Measurements from ENCODE around the gene SLC66A1. TPM values are rescaled to one million over a fixed set of nuclear protein-coding genes. Genes with fewer than 3 reads are reported as not detected.

Gene SLC66A1
- polyA plus RNA-seq, 6 donors from 2014 or later: 5.6 to 8.8 (median 6.3) TPM; not detected in 1

- H3K27me3 Mint-ChIP-seq: no peaks in the 10 kb centered on the region
- DNase-seq (no peak), ATAC-seq (ENCODE audit: low read depth in 2 of 2) (no peak)
- H3K4me1 Mint-ChIP-seq: peaks cover 10 to 17% (median 14%) of the 10 kb centered on the region in 3 donors
- no peak overlapping the region for H3K27ac Mint-ChIP-seq
- H3K9me3 Mint-ChIP-seq: no peaks in the 10 kb centered on the region
- H3K36me3 Mint-ChIP-seq: peaks cover 0 to 12% of the 10 kb centered on the region in 2 donors
- peak overlapping the region in 1 of 8 donors; percentile 58 for H3K4me3 Mint-ChIP-seq
Observed at GRCh38 chr1:19322481-19322880, 10.4 kb downstream of the SLC66A1 start.

GRCh38 chr1:19323987-19324664 is 12.0 kb downstream of the SLC66A1 start:
- H3K27me3 Mint-ChIP-seq: no peaks in the 10 kb centered on the region
- ATAC-seq (ENCODE audit: low read depth in 2 of 2) (no peak), DNase-seq (no peak)
- peaks cover 4 to 8% (median 5%) of the 10 kb centered on the region in 3 donors for H3K4me1 Mint-ChIP-seq
- no peak overlapping the region for H3K4me3 Mint-ChIP-seq
- H3K36me3 Mint-ChIP-seq: peaks cover 0 to 19% of the 10 kb centered on the region in 2 donors
- H3K9me3 Mint-ChIP-seq: no peaks in the 10 kb centered on the region
- H3K27ac Mint-ChIP-seq: peak overlapping the region in 1 of 6 donors; percentile 83

GRCh38 chr1:19324665-19324990 is 12.5 kb downstream of the SLC66A1 start:
- Mint-ChIP-seq H3K4me1 (peaks cover 0 to 10% (median 5%) of the 10 kb centered on the region in 3 donors), H3K27me3 (no peaks in the 10 kb centered on the region), H3K27ac (peak overlapping the region in 1 of 6 donors; percentile 83), H3K4me3 (no peak overlapping the region), H3K9me3 (no peaks in the 10 kb centered on the region), H3K36me3 (peaks cover 0 to 19% of the 10 kb centered on the region in 2 donors)
- DNase-seq (no peak), ATAC-seq (ENCODE audit: low read depth in 2 of 2) (no peak)

GRCh38 chr1:19325368-19325957 is 13.3 kb downstream of the SLC66A1 start:
- H3K36me3 Mint-ChIP-seq: peaks cover 0 to 19% of the 10 kb centered on the region in 2 donors
- peaks cover 0 to 12% (median 5%) of the 10 kb centered on the region in 3 donors for H3K4me1 Mint-ChIP-seq
- H3K27ac Mint-ChIP-seq: no peak overlapping the region
- H3K4me3 Mint-ChIP-seq: no peak overlapping the region
- ATAC-seq (ENCODE audit: low read depth in 2 of 2): no peak
- no peaks in the 10 kb centered on the region for H3K27me3 Mint-ChIP-seq
- no peaks in the 10 kb centered on the region for H3K9me3 Mint-ChIP-seq
- no peak for DNase-seq

GRCh38 chr1:19325958-19326747 is 14.0 kb downstream of the SLC66A1 start:
- H3K9me3 Mint-ChIP-seq: no peaks in the 10 kb centered on the region
- H3K36me3 Mint-ChIP-seq: peaks cover 0 to 19% of the 10 kb centered on the region in 2 donors
- ATAC-seq (ENCODE audit: low read depth in 2 of 2) (no peak), DNase-seq (no peak)
- no peaks in the 10 kb centered on the region for H3K27me3 Mint-ChIP-seq
- peaks cover 0 to 12% (median 5%) of the 10 kb centered on the region in 3 donors for H3K4me1 Mint-ChIP-seq
- peak overlapping the region in 1 of 8 donors; percentile 12 for H3K4me3 Mint-ChIP-seq
- H3K27ac Mint-ChIP-seq: peak overlapping the region in 2 of 6 donors; percentile 43 to 78

- Mint-ChIP-seq H3K9me3 (no peaks in the 10 kb centered on the region), H3K27me3 (no peaks in the 10 kb centered on the region), H3K4me3 (peak overlapping the region in 1 of 8 donors; percentile 15), H3K36me3 (peaks cover 0 to 19% of the 10 kb centered on the region in 2 donors), H3K4me1 (peaks cover 0 to 11% (median 5%) of the 10 kb centered on the region in 3 donors), H3K27ac (peak overlapping the region in 2 of 6 donors; percentile 43 to 78)
- no peak for DNase-seq
- ATAC-seq (ENCODE audit: low read depth in 2 of 2): no peak
Observed at GRCh38 chr1:19326748-19327065, 14.6 kb downstream of the SLC66A1 start.

GRCh38 chr1:19327301-19327700 is 15.2 kb downstream of the SLC66A1 start:
- Mint-ChIP-seq H3K27ac (peak overlapping the region in 2 of 6 donors; percentile 36 to 76), H3K36me3 (peaks cover 0 to 13% of the 10 kb centered on the region in 2 donors), H3K4me3 (peak overlapping the region in 1 of 8 donors; percentile 5), H3K27me3 (no peaks in the 10 kb centered on the region), H3K4me1 (peaks cover 0 to 6% (median 3%) of the 10 kb centered on the region in 3 donors), H3K9me3 (no peaks in the 10 kb centered on the region)
- DNase-seq: no peak
- no peak for ATAC-seq (ENCODE audit: low read depth in 2 of 2)

- Mint-ChIP-seq H3K4me3 (peak overlapping the region in 1 of 8 donors; percentile 5), H3K4me1 (peaks cover 0 to 4% (median 0%) of the 10 kb centered on the region in 3 donors), H3K27me3 (no peaks in the 10 kb centered on the region), H3K27ac (peak overlapping the region in 2 of 6 donors; percentile 76 to 89), H3K36me3 (peaks cover 0 to 9% of the 10 kb centered on the region in 2 donors), H3K9me3 (no peaks in the 10 kb centered on the region)
- DNase-seq (no peak), ATAC-seq (ENCODE audit: low read depth in 2 of 2) (no peak)
Observed at GRCh38 chr1:19327736-19328135, 15.6 kb downstream of the SLC66A1 start.

GRCh38 chr1:19328486-19328885 is 16.4 kb downstream of the SLC66A1 start:
- peak overlapping the region in 1 of 6 donors; percentile 24 for H3K27ac Mint-ChIP-seq
- H3K4me3 Mint-ChIP-seq: no peak overlapping the region
- H3K36me3 Mint-ChIP-seq: peaks cover 0 to 9% of the 10 kb centered on the region in 2 donors

GRCh38 chr1:19329188-19329587 is 17.1 kb downstream of the SLC66A1 start:
- Mint-ChIP-seq H3K9me3 (no peaks in the 10 kb centered on the region), H3K27me3 (no peaks in the 10 kb centered on the region), H3K27ac (peak overlapping the region in 2 of 6 donors; percentile 50 to 72), H3K4me1 (peaks cover 0 to 4% (median 0%) of the 10 kb centered on the region in 3 donors), H3K4me3 (no peak overlapping the region), H3K36me3 (peaks cover 0 to 9% of the 10 kb centered on the region in 2 donors)
- ATAC-seq (ENCODE audit: low read depth in 2 of 2): no peak
- no peak for DNase-seq

More at GRCh38 chr1:19328486-19328885, 16.4 kb downstream of the SLC66A1 start:
- peaks cover 0 to 4% (median 0%) of the 10 kb centered on the region in 3 donors for H3K4me1 Mint-ChIP-seq
- DNase-seq (no peak), ATAC-seq (ENCODE audit: low read depth in 2 of 2) (no peak)
- H3K9me3 Mint-ChIP-seq: no peaks in the 10 kb centered on the region
- no peaks in the 10 kb centered on the region for H3K27me3 Mint-ChIP-seq

- Mint-ChIP-seq H3K4me1 (peaks cover 0 to 4% (median 0%) of the 10 kb centered on the region in 3 donors), H3K27me3 (no peaks in the 10 kb centered on the region), H3K27ac (peak overlapping the region in 4 of 6 donors; percentile 51 to 72 (median 62)), H3K9me3 (no peaks in the 10 kb centered on the region), H3K4me3 (no peak overlapping the region), H3K36me3 (peaks cover 0 to 9% of the 10 kb centered on the region in 2 donors)
- ATAC-seq (ENCODE audit: low read depth in 2 of 2) (no peak), DNase-seq (no peak)
Observed at GRCh38 chr1:19329611-19330010, 17.5 kb downstream of the SLC66A1 start.

GRCh38 chr1:19330449-19331135 is 18.5 kb downstream of the SLC66A1 start:
- H3K9me3 Mint-ChIP-seq: no peaks in the 10 kb centered on the region
- H3K27ac Mint-ChIP-seq: peak overlapping the region in 3 of 6 donors; percentile 39 to 79 (median 60)
- peaks cover 0 to 9% of the 10 kb centered on the region in 2 donors for H3K36me3 Mint-ChIP-seq
- DNase-seq: no peak
- no peaks in the 10 kb centered on the region for H3K27me3 Mint-ChIP-seq
- peaks cover 0 to 4% (median 3%) of the 10 kb centered on the region in 3 donors for H3K4me1 Mint-ChIP-seq
- no peak overlapping the region for H3K4me3 Mint-ChIP-seq
- ATAC-seq (ENCODE audit: low read depth in 2 of 2): no peak

All from naive B cell (primary cell).